Measurements from ENCODE around the gene NEU4.
"Not testable (repeated sequence)": the region's sequence is repeated elsewhere in the genome, so short reads cannot be mapped to it uniquely, and the experiment has no call there.

Gene NEU4

GRCh38 chr2:241814643-241815476 is 5.9 kb downstream of the NEU4 start:
- DNase-seq: no peak

GRCh38 chr2:241815477-241816430 is 6.8 kb downstream of the NEU4 start:
- DNase-seq: no peak

DNA sequence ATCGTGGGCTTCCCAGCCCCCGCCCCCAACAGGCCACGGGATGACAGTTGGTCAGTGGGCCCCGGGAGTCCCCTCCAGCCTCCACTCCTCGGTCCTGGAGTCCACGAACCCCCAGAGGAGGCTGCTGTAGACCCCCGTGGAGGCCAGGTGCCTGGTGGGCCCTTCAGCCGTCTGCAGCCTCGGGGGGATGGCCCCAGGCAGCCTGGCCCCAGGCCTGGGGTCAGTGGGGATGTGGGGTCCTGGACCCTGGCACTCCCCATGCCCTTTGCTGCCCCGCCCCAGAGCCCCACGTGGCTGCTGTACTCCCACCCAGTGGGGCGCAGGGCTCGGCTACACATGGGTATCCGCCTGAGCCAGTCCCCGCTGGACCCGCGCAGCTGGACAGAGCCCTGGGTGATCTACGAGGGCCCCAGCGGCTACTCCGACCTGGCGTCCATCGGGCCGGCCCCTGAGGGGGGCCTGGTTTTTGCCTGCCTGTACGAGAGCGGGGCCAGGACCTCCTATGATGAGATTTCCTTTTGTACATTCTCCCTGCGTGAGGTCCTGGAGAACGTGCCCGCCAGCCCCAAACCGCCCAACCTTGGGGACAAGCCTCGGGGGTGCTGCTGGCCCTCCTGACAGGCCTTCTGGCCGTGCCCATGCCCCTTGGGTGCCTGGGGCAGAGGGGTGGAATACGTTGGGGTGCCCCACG is 7.6 kb downstream of the NEU4 start:
- no peak for DNase-seq

DNA sequence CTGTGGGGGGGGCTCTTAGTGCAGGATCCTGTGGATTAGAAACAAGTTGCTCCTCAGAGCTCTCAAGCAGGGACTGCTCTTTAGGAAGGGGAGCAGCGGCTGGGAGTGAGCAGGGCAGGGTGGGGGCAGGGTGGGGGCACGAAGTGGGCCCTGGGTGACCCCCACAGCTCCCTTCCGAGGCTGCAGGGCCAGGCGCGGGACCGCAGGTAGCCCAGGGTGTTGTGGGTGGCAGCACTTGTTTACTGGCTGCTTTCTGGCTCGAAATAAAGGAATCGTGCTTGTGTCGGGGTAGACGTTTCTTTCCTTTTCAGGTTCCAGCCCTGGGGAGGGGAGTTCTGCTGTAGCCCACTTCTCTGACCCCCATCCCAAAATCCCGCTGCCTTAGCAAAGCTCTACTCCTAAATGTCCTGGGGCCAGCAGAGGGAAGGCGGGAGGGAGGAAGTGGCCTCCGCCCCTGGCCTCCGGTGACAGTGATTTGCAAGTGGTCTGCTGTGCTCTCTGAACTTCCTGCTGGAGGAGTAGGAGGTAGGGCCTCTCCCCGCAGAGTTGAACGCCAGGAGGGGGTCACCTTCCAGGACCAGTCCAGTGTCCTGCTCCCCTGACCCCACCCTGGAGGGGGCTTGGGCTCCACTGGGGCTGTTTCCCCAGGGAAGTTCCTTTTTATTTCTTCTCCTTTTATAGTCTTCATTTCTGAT is 8.3 kb downstream of the NEU4 start:
- peak; percentile 29 for DNase-seq

- not testable (repeated sequence) for DNase-seq
Measured at GRCh38 chr2:241817821-241818215, 8.8 kb downstream of the NEU4 start.

DNA sequence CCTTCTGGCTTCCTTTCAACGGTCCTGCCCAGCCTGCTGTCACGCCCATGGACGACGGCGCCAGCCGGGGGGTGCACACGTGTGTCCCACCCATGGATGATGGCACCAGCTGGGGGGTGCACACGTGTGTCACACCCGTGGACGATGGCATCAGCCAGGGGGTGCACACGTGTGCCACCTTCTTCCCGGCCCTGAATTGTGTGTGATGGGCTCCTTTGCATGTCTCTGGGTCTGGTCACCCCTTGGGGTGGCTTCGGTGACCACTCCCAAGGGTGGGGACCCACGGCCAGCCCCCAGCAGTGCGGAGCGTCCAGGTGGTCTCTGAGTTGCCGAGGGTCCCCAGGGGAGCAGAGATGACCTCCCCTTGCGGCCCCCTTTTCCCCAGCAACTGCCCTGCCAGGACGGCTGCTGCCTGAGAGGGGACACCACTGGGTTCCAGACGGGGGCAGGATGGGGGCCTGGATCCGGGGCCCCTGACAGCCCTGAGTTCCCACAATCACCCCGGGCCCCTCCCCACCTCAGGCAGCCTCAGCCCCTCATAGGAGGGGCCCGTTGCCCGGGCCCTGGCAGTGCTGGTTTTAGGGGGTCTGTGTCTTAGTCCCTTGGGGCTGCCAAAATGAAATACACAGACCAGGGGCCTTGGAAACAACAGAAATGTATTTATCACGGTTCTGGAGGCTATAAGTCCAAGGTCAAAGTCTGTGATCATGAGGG is 9.4 kb downstream of the NEU4 start:
- no peak for DNase-seq

DNA sequence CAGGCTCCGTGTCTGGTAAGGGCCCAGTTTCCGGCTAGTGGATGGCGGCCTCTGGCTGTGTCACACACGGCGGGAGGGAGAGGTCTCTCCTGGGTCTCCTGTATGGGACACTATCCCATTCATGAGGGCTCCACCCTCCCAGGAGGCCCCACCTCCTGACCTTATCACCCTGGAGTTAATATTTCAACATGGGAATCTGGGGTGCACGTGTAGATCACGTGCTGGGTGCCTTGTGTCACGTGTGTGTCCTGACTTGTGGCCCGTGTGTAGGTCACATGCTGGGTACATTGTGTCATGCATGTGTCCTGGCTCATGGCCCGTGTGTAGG is 9.9 kb downstream of the NEU4 start:
- DNase-seq: no peak

DNA sequence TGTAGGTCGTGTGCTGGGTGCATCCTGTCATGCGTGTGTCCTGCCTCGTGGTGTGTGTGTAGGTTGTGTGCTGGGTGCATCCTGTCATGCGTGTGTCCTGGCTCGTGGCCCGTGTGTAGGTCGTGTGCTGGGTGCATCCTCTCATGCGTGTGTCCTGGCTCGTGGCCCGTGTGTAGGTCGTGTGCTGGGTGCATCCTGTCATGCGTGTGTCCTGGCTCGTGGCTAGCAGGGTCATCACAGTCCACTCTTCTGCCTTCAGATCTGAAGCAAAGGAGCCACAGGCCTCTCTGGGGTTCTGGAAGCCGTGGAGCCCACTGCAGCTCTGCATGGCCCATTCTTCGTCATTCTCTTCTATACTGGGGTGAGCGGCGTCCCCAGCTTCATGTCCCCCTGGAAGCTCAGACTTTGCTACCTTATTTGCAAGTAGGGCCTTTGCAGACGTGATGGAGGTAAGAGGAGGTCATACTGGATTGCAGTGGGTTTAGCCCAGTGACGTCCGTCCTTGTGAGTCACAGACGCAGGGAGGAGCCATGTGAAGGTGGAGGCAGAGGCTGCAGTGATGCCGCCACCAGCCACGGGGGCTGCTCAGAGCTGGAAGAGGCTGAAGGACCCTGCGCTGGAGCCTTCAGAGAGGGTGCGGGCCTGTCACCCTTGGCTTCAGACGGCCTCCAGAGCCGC is 11.1 kb downstream of the NEU4 start:
- DNase-seq: not testable (repeated sequence)

DNA sequence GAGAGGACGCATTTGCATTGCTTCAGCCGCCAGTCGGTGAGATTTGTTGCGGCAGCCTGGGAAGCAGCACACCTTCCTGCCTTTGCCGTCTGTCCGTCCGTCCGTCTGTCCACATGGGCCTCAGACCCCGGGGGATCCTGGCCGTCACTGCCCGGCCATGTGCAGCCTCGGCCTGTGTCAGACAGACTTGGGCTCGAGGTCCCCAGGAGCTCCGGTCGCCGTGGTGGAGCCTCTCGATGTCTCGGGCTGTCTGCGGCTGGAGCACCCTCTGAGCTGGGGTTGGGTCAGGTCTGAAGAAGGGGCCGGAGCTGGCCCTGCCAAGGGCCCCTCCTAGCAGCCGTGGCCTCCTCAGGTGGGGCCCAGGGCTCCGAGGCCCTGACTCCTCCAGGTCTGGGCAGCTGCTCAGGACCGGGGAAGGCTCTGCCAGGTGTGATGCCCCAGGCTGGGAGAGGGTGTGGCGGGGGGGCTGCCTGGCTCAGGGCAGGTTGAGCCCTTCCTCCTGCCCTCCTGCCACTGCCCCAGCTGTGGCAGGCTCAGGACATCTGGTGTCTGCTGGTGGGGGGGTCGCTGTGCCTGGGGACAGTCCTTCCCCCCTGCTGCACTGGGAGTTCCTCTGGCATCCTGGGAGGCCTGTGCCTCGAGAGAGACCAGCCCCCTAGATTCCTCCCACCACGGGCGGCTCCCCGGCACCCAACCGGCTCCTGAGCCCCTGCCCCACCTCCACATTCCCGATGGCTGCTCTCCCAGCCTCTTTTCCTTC is 11.8 kb downstream of the NEU4 start:
- DNase-seq: no peak

DNA sequence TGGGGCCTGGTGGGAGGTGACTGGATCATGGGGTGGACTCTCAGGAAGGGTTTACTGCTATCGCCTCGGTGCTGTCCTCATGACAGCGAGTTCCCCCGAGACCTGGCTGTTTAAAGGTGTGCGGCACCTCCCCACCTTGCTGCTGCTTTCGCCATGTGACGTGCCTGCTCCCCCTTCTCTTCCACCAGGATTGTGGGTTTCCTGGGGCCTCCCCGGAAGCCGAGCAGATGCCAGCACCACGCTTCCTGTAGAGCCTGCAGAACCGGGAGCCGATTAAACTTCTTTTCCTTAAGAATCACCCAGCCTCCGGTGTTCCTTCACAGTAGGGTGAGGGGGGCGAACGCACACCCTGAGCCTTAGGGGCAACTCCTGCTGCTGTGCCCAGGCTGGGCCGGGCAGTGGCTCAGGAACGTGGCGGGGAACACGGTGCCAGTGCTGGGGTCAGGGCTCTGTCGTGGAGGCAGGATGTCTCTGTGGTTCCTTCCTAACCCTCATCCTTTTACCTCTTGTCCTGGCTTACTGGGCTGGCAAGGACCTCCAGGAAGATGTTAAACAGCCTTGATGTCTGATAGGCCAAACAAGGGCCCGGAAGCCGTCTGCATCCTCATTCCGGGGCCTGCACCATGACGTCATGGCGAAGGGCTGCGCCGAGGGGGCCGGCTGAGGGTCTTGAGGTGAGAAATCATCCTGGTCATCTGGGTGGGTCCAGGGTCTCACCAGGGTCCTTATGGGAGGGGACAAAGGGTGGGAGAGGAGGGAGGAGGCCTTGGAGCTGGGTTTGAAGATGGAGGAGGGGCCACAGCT is 12.7 kb downstream of the NEU4 start:
- DNase-seq: no peak

GRCh38 chr2:241822264-241822623 is 13.3 kb downstream of the NEU4 start:
- DNase-seq: no peak

- not testable (repeated sequence) for DNase-seq
Measured at GRCh38 chr2:241823531-241824437, 14.8 kb downstream of the NEU4 start.

GRCh38 chr2:241827394-241827793 is 18.4 kb downstream of the NEU4 start:
- DNase-seq: no peak

- no peak for DNase-seq
Measured at GRCh38 chr2:241833101-241833663, 24.2 kb downstream of the NEU4 start.

GRCh38 chr2:241833756-241834526 is 24.9 kb downstream of the NEU4 start:
- not testable (repeated sequence) for DNase-seq

GRCh38 chr2:241834527-241835210 is 25.7 kb downstream of the NEU4 start:
- no peak for DNase-seq

DNA sequence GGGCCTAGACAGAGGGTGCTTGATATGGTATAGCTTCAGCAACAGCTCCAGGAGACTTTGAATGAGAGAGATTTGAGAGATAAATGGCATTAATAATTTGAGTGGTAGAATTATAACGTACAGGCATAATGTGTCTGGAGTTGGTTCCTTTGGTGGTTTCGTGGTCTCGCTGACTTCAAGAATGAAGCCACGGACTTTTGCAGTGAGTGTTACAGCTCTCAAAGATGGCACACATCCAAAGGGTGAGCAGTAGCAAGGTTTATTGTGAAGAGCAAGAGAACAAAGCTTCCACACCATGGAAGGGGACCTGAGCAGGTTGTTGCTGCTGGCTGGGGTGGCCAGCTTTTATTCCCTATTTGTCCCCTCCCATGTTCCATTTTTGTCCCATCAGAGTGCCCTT is 26.6 kb downstream of the NEU4 start:
- DNase-seq: no peak
